Gastroesophageal sphincter (tissue), 4 donors: Measurements from ENCODE around the gene LAMA4. TPM values are rescaled to one million over a fixed set of nuclear protein-coding genes. Genes with fewer than 3 reads are reported as not detected.

Experiments used
- ATAC-seq: fragments of 150-250 bp; one replicate; pipeline ENCODE4 v1.9.1; 2016; ENCODE audit warnings: mild to moderate bottlenecking, moderate library complexity
- H3K27ac ChIP-seq, 4 donors: fragments of 200-600 bp; sonication (generic) in 3 of 4; 1 replicate in 3 of 4; 2 replicates in 1 of 4; pipeline ENCODE4 v1.5.1; 2016 to 2019
- H3K27me3 ChIP-seq: fragments of 200-600 bp; sonication (generic); one replicate; pipeline ENCODE4 v1.5.1; 2019
- H3K36me3 ChIP-seq, 2 donors: fragments of 200-600 bp; sonication (generic); one replicate each; pipeline ENCODE4 v1.5.1; 2019; ENCODE audit warnings: control low read depth in 1 of 2
- H3K4me1 ChIP-seq, 3 donors: fragments of 200-600 bp; sonication (generic); 1 replicate in 2 of 3; 2 replicates in 1 of 3; pipeline ENCODE4 v1.5.1; 2016 to 2019; ENCODE audit warnings: control low read depth in 2 of 3
- H3K4me3 ChIP-seq, 2 donors: fragments of 200-600 bp; sonication (generic); one replicate each; pipeline ENCODE4 v1.5.1; 2019; ENCODE audit warnings: mild to moderate bottlenecking in 1 of 2, moderate library complexity in 1 of 2
- H3K9me3 ChIP-seq, 3 donors: fragments of 200-600 bp; sonication (generic); one replicate each; pipeline ENCODE4 v1.5.1; 2017 to 2019; ENCODE audit warnings: control low read depth in 2 of 3
- CTCF ChIP-seq, 4 experiments: fragments of 200-600 bp in 2 of 4; fragments of 450-650 bp in 2 of 4; sonication (generic) in 1 of 4; IDR thresholded peaks; one replicate each; pipeline ENCODE4 v1.5.1; 2017 to 2019; ENCODE audit warnings: antibody characterized with exemption in 4 of 4, mild to moderate bottlenecking in 2 of 4, moderate library complexity in 2 of 4
- EP300 ChIP-seq: sonication (generic); formaldehyde crosslinking; IDR thresholded peaks from one replicate; pipeline ENCODE4 v1.6.1; 2017; ENCODE audit warnings: antibody characterized with exemption, mild to moderate bottlenecking
- POLR2A ChIP-seq, 2 donors: fragments of 450-650 bp; IDR thresholded peaks; one replicate each; pipeline ENCODE4 v1.6.1; 2017; ENCODE audit warnings: antibody characterized with exemption in 2 of 2, mild to moderate bottlenecking in 2 of 2, moderate library complexity in 1 of 2
- POLR2AphosphoS5 ChIP-seq: sonication (generic); formaldehyde crosslinking; IDR thresholded peaks from one replicate; pipeline ENCODE4 v1.6.1; 2017; ENCODE audit warnings: antibody characterized with exemption
- WGBS, 2 donors: methylation state at CpG; one replicate each; pipeline ENCODE4 v1.1.5; 2018; ENCODE audit warnings: low coverage in 1 of 2; 5-methylcytosine and 5-hydroxymethylcytosine counted together
- total RNA-seq, 4 donors: library from RNA; depleted of rRNA; stranded (reverse); fragments of >200 nt; gene quantifications; one replicate each; pipeline ENCODE4 v1.1.0, GENCODE V29; 2016

The LAMA4 gene
- total RNA-seq: 100 to 1,000 TPM; 240 to 305 (median 265) TPM

- no peaks in the 10 kb centered on the region for H3K9me3 ChIP-seq
- 0 to 4% methylated on average over 24 to 31 of the region's 52 CpGs for WGBS, 2 donors
- ATAC-seq: peak; percentile 64
- H3K36me3 ChIP-seq: peaks cover 0 to 5% of the 10 kb centered on the region in 2 donors
- TF ChIP-seq EP300 (no peak), POLR2A (IDR thresholded peaks at IDR 0.05) (peak; percentile 53 to 54), POLR2AphosphoS5 (peak; percentile 69), CTCF (IDR thresholded peaks at IDR 0.05) (peak in 2 of 4 experiments; percentile 2 to 23)
- no peaks in the 10 kb centered on the region for H3K27me3 ChIP-seq
- peak within 1 kb of the TSS; percentile 86 to 96 (median 95) for H3K27ac ChIP-seq
- peaks cover 14 to 35% (median 17%) of the 10 kb centered on the region in 3 donors for H3K4me1 ChIP-seq
- H3K4me3 ChIP-seq: peak within 1 kb of the TSS; percentile 73 to 90
These were observed at the start of gene LAMA4 for GRCh38 chr6:112253841-112254816. Gene LAMA4 (minus strand): TSS chr6:112254567. CDS start chr6:112254150, 417 bp downstream.

- Histone ChIP-seq H3K4me3 (no peak overlapping the region), H3K36me3 (no peaks in the 10 kb centered on the region), H3K9me3 (no peaks in the 10 kb centered on the region), H3K4me1 (peaks cover 8 to 22% (median 10%) of the 10 kb centered on the region in 3 donors), H3K27me3 (no peaks in the 10 kb centered on the region), H3K27ac (no peak overlapping the region)
- 66 to 90% methylated on average over 3 of the region's 3 CpGs for WGBS, 2 donors
- TF ChIP-seq POLR2A (IDR thresholded peaks at IDR 0.05) (no peak), POLR2AphosphoS5 (no peak), EP300 (no peak), CTCF (IDR thresholded peaks at IDR 0.05) (no peak)
- ATAC-seq: no peak
These were observed 47.9 kb upstream of the LAMA4 start for GRCh38 chr6:112302142-112302705.

- Histone ChIP-seq H3K4me3 (no peak overlapping the region), H3K9me3 (no peaks in the 10 kb centered on the region), H3K27ac (no peak overlapping the region), H3K36me3 (no peaks in the 10 kb centered on the region), H3K27me3 (no peaks in the 10 kb centered on the region), H3K4me1 (peaks cover 8 to 26% (median 10%) of the 10 kb centered on the region in 3 donors)
- ATAC-seq: no peak
- TF ChIP-seq POLR2A (IDR thresholded peaks at IDR 0.05) (no peak), EP300 (no peak), POLR2AphosphoS5 (no peak), CTCF (IDR thresholded peaks at IDR 0.05) (no peak)
These were observed 46.5 kb upstream of the LAMA4 start for GRCh38 chr6:112300896-112301295.

- ATAC-seq: peak; percentile 57
- no peaks in the 10 kb centered on the region for H3K9me3 ChIP-seq
- H3K4me3 ChIP-seq: no peak overlapping the region
- 25% methylated on average over 1 of the region's 1 CpG; no CpG with 5 or more reads in 1 of the 2 donors for WGBS, 2 donors
- TF ChIP-seq POLR2A (IDR thresholded peaks at IDR 0.05): no peak
- TF ChIP-seq EP300: no peak
- no peak for TF ChIP-seq POLR2AphosphoS5
- no peak for TF ChIP-seq CTCF (IDR thresholded peaks at IDR 0.05)
- H3K36me3 ChIP-seq: no peaks in the 10 kb centered on the region
- H3K27ac ChIP-seq: peak overlapping the region; percentile 32 to 76 (median 58)
- peaks cover 8 to 26% (median 10%) of the 10 kb centered on the region in 3 donors for H3K4me1 ChIP-seq
- H3K27me3 ChIP-seq: no peaks in the 10 kb centered on the region
These were observed 44.5 kb upstream of the LAMA4 start for GRCh38 chr6:112298816-112299281.
